ENCODE results near the gene HOTAIR. TPM values are rescaled to one million over a fixed set of nuclear protein-coding genes. Genes with fewer than 3 reads are reported as not detected.

The HOTAIR gene
- total RNA-seq, 1 donor from 2014 or later = 12.5 TPM

GRCh38 chr12:53948650-53949593 is 25.8 kb downstream of the HOTAIR start:
- DNase-seq (ENCODE audit: low spot score) = no peak

- DNase-seq (ENCODE audit: low spot score) = no peak
Observed at GRCh38 chr12:53947743-53948142, 27.0 kb downstream of the HOTAIR start.

- no peak for DNase-seq (ENCODE audit: low spot score)
Observed at GRCh38 chr12:53944907-53945847, 29.6 kb downstream of the HOTAIR start.

DNA sequence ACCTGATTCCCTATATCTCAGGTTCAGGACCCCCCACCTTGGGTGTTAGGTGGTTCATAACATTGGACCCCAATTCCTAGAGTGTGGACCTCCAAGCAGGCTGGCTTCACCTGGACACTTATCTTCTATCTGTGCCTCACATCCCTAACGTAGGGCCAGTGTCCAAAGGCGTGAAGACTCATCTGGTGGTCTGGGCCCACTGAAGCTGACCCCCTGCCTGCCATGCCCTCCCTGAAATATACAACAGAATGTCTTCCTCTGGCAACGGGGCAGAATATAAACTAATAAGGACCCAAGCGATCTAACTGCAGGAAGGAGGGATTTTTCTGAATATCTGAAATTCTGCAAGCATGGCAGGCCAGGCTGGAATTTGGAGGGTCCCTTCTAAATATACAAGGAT is 30.5 kb downstream of the HOTAIR start:
- DNase-seq (ENCODE audit: low spot score) = no peak

DNA sequence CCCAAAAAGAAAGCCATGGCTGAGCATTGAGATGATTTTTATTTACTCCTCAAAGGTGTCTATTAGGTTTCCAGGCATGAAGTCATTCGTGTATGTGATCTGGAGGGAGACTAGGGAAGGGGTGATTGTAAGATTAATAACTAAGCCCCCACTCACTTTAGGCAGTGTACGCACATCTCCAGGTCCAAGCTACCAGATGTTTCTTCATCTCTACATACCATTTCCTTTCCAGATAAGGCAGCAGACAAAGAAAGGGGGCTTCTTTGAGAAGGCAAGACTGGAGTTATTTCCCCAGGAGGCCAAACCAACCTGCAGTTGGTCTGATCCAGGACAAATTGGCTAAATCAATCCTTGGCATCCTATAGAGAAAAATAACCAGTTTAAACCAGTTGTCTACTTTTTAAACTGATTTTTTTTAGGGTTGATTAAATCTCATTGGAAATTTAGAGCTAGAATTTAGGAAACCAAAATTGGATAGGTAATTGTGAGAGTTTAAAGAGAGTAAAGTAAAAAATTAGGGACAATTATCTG is 32.2 kb downstream of the HOTAIR start:
- DNase-seq (ENCODE audit: low spot score) = no peak

DNA sequence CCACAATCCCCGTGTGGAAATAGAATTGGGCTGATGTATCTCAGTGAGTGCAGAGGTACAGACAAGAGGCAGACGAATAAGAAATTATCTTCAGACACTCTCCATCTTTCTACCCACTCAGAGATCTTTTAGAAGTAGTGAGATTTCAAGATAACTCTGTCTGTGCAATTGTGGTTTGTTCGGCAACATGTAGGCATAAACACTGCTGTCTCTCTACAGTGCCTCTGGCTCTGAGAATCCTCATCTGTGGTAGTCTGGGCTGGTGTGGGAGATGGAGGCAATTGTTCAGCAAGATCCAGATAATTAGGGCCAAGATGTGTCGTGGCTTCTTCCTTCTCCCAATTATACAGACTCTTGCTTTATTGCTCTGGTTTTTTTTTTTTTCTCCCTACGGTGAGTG is 33.0 kb downstream of the HOTAIR start:
- no peak for DNase-seq (ENCODE audit: low spot score)

- DNase-seq (ENCODE audit: low spot score) = no peak
Observed at GRCh38 chr12:53941187-53941586, 33.6 kb downstream of the HOTAIR start.

DNA sequence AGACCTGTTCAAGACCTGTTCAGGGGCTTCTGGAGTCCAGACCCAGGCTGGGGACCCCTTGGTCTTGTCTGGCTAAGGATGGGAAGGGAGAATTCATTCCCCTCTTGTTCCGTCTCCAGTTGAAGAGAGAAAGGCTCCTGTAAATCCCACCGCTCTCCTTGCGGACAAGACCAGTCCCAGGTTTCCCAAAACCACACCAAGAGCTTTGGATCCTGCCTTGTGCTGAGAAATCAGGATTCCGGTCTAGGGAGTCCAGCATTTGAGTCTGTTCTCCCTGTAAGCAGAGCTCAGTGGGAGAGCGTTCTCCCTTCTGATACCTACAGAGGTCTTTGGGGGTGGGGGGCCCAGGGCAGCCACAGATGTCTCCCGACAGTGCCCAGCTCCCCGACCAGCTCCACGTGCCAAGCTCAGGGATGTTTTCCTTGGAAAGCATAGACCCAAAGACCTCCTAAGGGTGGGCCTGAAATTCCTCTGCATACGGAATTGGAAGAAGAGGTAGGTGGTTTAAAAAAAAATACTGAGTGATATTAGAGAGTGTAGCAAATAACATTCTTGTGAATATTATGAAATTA is 34.2 kb downstream of the HOTAIR start:
- no peak for DNase-seq (ENCODE audit: low spot score)

DNA sequence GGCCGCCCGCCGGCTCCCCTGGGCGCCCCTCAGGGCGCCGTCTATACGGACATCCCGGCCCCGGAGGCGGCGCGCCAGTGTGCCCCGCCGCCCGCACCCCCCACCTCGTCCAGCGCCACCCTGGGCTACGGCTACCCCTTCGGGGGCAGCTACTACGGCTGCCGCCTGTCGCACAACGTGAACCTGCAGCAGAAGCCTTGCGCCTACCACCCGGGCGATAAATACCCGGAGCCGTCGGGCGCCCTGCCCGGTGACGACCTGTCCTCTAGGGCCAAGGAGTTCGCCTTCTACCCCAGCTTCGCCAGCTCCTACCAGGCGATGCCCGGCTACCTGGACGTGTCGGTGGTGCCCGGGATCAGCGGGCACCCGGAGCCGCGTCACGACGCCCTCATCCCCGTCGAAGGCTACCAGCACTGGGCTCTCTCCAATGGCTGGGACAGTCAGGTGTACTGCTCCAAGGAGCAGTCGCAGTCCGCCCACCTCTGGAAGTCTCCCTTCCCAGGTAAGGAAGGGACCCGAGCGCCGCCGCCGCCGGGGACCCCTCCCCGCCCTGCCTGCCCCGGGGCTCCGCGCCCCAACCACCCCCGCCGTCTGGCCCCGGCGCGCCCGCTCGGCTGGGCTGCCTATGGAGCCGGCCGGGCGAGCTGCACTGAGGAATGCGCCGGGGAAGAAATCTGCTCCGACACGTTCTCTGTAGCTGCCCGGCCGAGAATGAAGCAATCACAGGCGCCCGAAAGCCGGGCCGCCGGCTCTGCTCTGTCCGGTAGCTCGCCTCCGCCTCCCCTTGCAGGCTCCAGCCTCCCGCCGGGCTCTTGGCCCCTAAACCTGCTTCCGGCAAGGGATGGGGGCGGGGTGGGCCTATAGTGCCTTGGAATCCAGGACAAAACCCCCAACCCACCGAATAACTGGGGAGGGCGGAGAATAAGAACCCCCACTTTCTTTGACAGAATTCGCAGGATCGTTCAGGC is 35.3 kb downstream of the HOTAIR start:
- DNase-seq (ENCODE audit: low spot score) = peak; percentile 66

DNA sequence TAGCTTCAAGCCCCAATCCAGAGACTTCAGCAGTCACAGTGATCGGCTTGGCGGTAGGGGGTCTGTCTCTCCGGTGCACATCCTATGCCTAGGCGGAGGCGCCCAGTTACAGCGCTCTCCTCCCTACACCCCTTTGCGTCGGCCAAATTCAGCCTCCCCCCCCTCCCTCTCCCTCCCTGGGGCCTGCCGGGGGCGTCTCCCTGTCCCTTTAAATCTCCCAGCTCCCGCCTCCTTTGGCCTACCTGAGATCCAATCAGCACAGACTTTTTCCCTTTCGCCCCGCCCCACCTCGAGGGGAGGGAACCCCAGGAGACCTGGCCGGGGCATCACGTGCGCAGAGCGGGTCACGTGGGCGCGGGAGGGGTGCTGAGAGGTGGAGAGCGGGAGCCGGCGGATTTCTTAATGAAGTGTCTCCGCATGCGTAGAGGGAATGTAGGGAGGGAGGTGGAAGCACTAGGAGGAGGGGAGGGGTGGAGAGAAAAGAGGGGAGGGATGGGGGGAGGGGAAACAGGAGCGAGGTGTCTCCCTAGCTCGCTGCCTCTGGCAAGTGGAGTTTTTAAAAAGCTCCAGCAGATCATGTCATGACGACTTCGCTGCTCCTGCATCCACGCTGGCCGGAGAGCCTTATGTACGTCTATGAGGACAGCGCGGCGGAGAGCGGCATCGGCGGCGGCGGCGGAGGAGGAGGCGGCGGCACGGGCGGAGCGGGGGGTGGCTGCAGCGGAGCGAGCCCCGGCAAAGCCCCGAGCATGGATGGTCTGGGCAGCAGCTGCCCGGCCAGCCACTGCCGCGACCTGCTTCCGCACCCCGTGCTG is 36.2 kb downstream of the HOTAIR start, which contains the start of gene HOXC13:
HOXC13 (plus strand) TSS at position 506 of the 815 bp plus-strand sequence; CDS start at position 582, 76 bp downstream.
- DNase-seq (ENCODE audit: low spot score) = peak; percentile 95

- DNase-seq (ENCODE audit: low spot score) = no peak
Observed at GRCh38 chr12:53937596-53938325, 37.0 kb downstream of the HOTAIR start.

DNA sequence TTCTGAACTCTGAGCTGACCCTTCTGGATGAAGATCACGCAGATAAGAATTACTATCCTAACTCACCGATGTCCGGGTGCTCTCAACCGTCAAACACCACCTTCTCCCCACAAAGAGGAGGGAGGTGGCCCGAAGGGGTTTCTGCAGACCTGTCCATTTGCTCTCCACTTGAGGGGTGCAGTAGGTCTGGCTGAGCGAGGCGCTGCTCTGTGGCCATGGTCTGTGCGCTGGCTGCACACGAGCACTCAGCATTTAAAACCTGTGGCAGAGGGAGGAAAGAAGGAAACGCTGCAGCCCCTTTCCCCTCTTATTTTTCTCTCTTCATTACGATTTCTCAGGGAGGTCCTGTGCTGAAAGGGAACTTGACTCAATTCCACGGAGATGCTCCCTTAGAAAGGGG is 37.7 kb downstream of the HOTAIR start:
- DNase-seq (ENCODE audit: low spot score) = no peak

GRCh38 chr12:53935383-53936341 is 39.1 kb downstream of the HOTAIR start:
- DNase-seq (ENCODE audit: low spot score) = no peak

GRCh38 chr12:53932915-53933314 is 41.8 kb downstream of the HOTAIR start:
- DNase-seq (ENCODE audit: low spot score) = no peak

- DNase-seq (ENCODE audit: low spot score) = no peak
Observed at GRCh38 chr12:53931844-53932581, 42.7 kb downstream of the HOTAIR start.

DNA sequence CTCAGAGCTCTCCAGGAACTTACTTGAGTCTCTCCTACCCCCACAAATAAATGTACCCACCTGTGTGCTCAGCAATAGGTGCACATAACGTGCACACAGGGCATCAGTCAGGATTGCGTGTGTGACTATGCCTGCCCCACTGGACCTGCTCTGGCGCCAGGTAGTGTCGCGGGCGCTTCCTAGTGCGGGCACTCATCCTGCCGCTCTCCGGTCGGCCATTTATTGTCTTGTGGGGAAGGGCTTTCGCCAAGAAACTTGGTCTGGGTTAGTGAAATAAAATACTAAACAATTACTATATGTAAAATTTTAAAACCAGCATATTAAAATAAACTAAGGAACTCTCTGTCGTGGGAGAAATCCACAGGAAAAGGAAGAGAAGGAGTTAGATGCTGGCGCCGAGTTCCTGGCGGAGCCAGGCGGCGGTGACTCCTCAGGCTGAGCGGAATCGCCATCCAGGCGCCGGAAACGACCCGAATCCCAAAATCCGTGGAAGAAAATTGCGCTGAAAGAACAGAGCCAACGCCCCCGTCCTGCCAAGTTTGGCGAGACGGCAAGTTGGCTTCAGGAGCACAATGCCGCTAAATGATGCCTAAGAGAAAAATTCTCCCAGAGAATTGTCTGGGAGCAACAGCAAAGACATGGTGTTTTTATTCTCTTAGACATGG is 44.0 kb downstream of the HOTAIR start:
- no peak for DNase-seq (ENCODE audit: low spot score)

Data from umbilical cord (tissue), 2 donors.